Skeletal muscle tissue (tissue), 4 donors: ENCODE results near the gene SLC40A1. TPM values are rescaled to one million over a fixed set of nuclear protein-coding genes. Genes with fewer than 3 reads are reported as not detected.

Experiments used
- H3K27ac ChIP-seq: one replicate; pipeline ENCODE4 v1.7.0; 2013; ENCODE audit warnings: mild to moderate bottlenecking, low read depth, low read length, inconsistent platforms
- H3K27me3 ChIP-seq, 3 donors: one replicate each; pipeline ENCODE4 v1.7.0; 2013; ENCODE audit warnings: low read length in 3 of 3; ENCODE audit not compliant: control insufficient read depth in 3 of 3, insufficient read depth in 3 of 3
- H3K36me3 ChIP-seq, 3 donors: one replicate each; pipeline ENCODE4 v1.7.0; 2013; ENCODE audit warnings: low read length in 3 of 3; ENCODE audit not compliant: control insufficient read depth in 3 of 3, insufficient read depth in 3 of 3
- H3K4me1 ChIP-seq, 3 donors: one replicate each; pipeline ENCODE4 v1.7.0; 2013; ENCODE audit warnings: low read length in 3 of 3, mild to moderate bottlenecking in 3 of 3; ENCODE audit not compliant: control insufficient read depth in 3 of 3, insufficient read depth in 3 of 3
- H3K4me3 ChIP-seq, 3 donors: one replicate each; pipeline ENCODE4 v1.7.0; 2013; ENCODE audit warnings: low read length in 3 of 3
- H3K9ac ChIP-seq, 3 donors: one replicate each; pipeline ENCODE4 v1.7.0; 2013; ENCODE audit warnings: low read length in 3 of 3, mild to moderate bottlenecking in 3 of 3, moderate library complexity in 2 of 3, low read depth in 1 of 3
- H3K9me3 ChIP-seq, 3 donors: one replicate each; pipeline ENCODE4 v1.7.0; 2013; ENCODE audit warnings: low read length in 3 of 3; ENCODE audit not compliant: control insufficient read depth in 3 of 3
- total RNA-seq: library from RNA; depleted of rRNA; stranded (reverse); fragments of >200 nt; gene quantifications from one replicate; pipeline ENCODE4 v1.2.3, GENCODE V29; 2014
- donor health status: Osteomylitis.

SLC40A1 gene
- total RNA-seq, 1 donor from 2014 or later = 97.6 TPM

- H3K27me3 ChIP-seq = no peaks in the 10 kb centered on the region
- peaks cover 0 to 9% (median 0%) of the 10 kb centered on the region in 3 donors for H3K4me1 ChIP-seq
- no peak overlapping the region for H3K9ac ChIP-seq
- no peaks in the 10 kb centered on the region for H3K36me3 ChIP-seq
- no peak overlapping the region for H3K4me3 ChIP-seq
- no peak overlapping the region for H3K27ac ChIP-seq
- no peaks in the 10 kb centered on the region for H3K9me3 ChIP-seq
Measured at GRCh38 chr2:189528617-189529016, 52.0 kb downstream of the SLC40A1 start.

DNA sequence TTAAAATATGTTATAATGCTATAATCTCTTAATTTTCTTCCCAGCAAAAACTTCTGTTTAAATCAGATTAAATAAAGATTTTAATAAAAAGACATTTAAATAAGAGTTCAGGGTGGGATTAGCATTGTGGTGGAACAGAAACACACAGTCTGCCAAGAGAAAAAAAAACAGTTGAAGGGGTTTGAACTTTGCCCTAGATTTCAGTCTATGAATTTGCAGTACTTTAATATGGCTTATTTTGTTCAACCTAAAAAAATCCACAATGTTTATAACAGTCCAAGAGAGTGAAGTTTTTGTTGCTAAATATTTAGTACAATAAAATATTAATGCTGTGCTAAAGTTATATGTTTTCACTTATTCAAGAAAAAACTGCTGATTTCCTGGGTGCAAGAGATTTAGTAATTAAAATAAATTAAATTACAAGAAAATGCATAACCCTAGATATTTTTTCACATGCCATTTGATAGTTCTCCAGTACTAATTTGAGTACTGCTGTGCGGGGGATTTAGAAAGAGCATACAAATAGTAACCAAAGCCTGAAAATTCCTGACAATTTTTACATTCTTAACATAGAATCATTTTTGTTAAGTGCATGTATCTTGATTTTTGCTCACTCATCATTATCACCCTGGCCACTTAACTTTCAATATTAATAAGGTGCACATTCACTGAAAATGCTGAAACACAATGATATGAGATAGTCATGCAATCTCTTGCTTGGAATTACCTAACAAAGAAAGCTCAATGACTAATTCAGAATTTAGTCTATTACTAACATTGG, 52.6 kb downstream of the SLC40A1 start:
- H3K9me3 ChIP-seq = no peaks in the 10 kb centered on the region
- H3K4me1 ChIP-seq = peaks cover 2 to 4% (median 3%) of the 10 kb centered on the region in 3 donors
- no peak overlapping the region for H3K4me3 ChIP-seq
- no peak overlapping the region for H3K27ac ChIP-seq
- no peaks in the 10 kb centered on the region for H3K27me3 ChIP-seq
- no peak overlapping the region for H3K9ac ChIP-seq
- no peaks in the 10 kb centered on the region for H3K36me3 ChIP-seq

- no peak overlapping the region for H3K9ac ChIP-seq
- no peaks in the 10 kb centered on the region for H3K9me3 ChIP-seq
- H3K4me1 ChIP-seq = peaks cover 9 to 10% (median 9%) of the 10 kb centered on the region in 3 donors
- H3K27me3 ChIP-seq = no peaks in the 10 kb centered on the region
- H3K4me3 ChIP-seq = no peak overlapping the region
- H3K36me3 ChIP-seq = no peaks in the 10 kb centered on the region
- H3K27ac ChIP-seq = no peak overlapping the region
Measured at GRCh38 chr2:189527041-189527750, 53.4 kb downstream of the SLC40A1 start.

DNA sequence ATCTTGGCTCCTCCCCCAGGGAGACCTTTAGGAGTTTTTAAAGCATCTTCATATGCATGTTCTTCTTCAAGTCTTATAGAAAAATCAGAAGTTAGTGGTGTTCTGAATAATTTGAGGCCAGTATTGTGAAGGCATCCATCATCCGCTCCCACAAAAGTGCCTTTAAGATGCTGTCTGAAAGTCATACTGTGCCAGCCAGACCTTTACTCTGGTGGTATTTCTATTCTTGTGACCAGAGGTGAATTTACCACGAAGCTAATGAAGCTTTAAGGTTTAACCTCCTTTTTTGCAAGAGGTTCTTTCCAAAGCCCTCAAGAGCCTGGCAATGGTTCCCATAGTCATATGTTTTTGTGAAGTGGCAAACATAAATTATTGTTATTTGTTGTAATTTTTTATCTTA, 54.3 kb downstream of the SLC40A1 start:
- no peaks in the 10 kb centered on the region for H3K36me3 ChIP-seq
- no peaks in the 10 kb centered on the region for H3K9me3 ChIP-seq
- H3K9ac ChIP-seq = no peak overlapping the region
- no peak overlapping the region for H3K27ac ChIP-seq
- H3K27me3 ChIP-seq = no peaks in the 10 kb centered on the region
- peaks cover 14 to 17% (median 14%) of the 10 kb centered on the region in 3 donors for H3K4me1 ChIP-seq
- H3K4me3 ChIP-seq = no peak overlapping the region

DNA sequence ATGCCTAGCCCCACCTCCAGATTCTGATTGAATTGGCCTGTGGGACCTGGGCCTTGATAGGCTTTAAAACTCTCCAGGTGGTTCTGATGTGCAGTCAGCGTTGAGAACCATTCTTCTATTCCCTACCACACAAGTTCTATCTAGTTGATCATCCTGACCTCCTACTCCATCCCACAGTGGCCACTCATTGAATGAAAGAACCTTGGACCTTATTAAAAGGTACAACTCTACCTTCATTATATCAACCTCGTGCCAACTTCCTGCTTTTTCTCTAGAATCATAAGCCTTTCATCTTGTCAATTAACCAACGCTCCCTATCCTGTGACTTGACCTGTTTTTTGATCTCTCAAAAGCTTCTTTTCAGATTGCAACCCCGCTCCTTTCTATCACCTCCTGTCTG, 55.8 kb downstream of the SLC40A1 start:
- H3K27ac ChIP-seq = no peak overlapping the region
- no peak overlapping the region for H3K9ac ChIP-seq
- H3K36me3 ChIP-seq = no peaks in the 10 kb centered on the region
- H3K9me3 ChIP-seq = no peaks in the 10 kb centered on the region
- no peaks in the 10 kb centered on the region for H3K27me3 ChIP-seq
- peaks cover 14 to 17% (median 14%) of the 10 kb centered on the region in 3 donors for H3K4me1 ChIP-seq
- H3K4me3 ChIP-seq = no peak overlapping the region

DNA sequence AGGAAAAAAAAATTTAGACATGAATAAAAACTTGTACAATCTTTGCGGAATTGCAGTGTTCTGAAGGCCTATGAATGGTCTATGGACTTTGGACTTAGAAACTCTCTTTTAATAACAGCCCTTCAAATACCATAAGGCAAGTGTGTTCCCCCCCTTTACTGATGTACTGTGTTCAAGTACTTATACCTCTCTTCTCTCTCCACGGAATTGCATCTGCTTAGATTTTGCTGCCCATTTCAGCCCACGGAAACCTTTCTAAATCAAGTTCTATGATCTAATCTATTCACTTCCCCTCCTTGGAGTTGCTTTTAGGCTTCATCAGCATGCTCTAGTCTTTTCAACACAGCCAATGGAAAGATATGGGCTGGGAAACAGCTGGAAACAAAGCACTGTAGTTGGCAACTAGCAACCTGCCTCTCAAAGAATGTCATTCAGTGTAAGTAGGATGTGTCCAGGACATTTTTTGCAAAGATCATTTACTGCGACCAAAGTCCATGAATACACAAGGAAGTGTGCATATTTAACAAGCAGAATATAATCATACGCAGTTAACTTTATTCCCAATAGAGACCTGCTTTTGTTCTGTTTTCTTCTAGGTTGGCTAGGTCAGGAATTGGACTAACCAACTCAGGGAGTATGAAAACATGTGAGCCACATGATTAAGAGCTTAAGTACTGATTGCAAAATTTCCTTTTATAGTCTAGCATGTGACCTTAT, 58.0 kb downstream of the SLC40A1 start:
- no peaks in the 10 kb centered on the region for H3K27me3 ChIP-seq
- no peaks in the 10 kb centered on the region for H3K36me3 ChIP-seq
- H3K9me3 ChIP-seq = no peaks in the 10 kb centered on the region
- no peak overlapping the region for H3K4me3 ChIP-seq
- peak overlapping the region; percentile 66 for H3K27ac ChIP-seq
- no peak overlapping the region for H3K9ac ChIP-seq
- H3K4me1 ChIP-seq = peaks cover 14 to 17% (median 14%) of the 10 kb centered on the region in 3 donors

- Histone ChIP-seq H3K4me3 (no peak overlapping the region), H3K9ac (no peak overlapping the region), H3K9me3 (no peaks in the 10 kb centered on the region), H3K27ac (peak overlapping the region; percentile 66), H3K27me3 (no peaks in the 10 kb centered on the region), H3K4me1 (peaks cover 10 to 17% (median 14%) of the 10 kb centered on the region in 3 donors), H3K36me3 (no peaks in the 10 kb centered on the region)
Measured at GRCh38 chr2:189521699-189522434, 58.7 kb downstream of the SLC40A1 start.

GRCh38 chr2:189519631-189520387, 60.8 kb downstream of the SLC40A1 start:
- Histone ChIP-seq H3K9me3 (no peaks in the 10 kb centered on the region), H3K27ac (no peak overlapping the region), H3K4me3 (no peak overlapping the region), H3K36me3 (no peaks in the 10 kb centered on the region), H3K27me3 (no peaks in the 10 kb centered on the region), H3K4me1 (peaks cover 10 to 18% (median 17%) of the 10 kb centered on the region in 3 donors), H3K9ac (no peak overlapping the region)
